Stimulated activated CD8-positive, alpha-beta memory T cell treated with anti-CD3 and anti-CD28 coated beads, Interleukin-4, amount 100 ng/mL, for 48 hours (primary cell): Measurements from ENCODE around the gene EMB.
"Not testable (repeated sequence)": the region's sequence is repeated elsewhere in the genome, so short reads cannot be mapped to it uniquely, and the experiment has no call there.

Experiments used
- DNase-seq: peaks from one replicate; pipeline ENCODE4 v3.0.0-alpha.2; 2020

EMB gene

DNA sequence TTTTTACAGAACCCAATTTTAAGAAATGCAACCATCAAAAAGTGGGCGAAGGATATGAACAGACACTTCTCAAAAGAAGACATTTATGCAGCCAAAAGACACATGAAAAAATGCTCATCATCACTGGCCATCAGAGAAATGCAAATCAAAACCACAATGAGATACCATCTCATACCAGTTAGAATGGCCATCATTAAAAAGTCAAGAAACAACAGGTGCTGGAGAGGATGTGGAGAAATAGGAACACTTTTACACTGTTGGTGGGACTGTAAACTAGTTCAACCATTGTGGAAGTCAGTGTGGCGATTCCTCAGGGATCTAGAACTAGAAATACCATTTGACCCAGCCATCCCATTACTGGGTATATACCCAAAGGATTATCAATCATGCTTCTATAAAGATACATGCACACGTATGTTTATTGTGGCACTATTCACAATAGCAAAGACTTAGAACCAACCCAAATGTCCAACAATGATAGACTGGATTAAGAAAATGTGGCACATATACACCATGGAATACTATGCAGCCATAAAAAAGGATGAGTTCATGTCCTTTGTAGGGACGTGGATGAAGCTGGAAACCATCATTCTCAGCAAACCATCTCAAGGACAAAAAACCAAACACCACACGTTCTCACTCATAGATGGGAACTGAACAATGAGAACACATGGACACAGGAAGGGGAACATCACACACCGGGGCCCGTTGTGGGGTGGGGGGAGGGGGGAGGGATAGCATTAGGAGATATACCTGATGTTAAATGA lies 19.7 kb downstream of the EMB start:
- not testable (repeated sequence) for DNase-seq

DNA sequence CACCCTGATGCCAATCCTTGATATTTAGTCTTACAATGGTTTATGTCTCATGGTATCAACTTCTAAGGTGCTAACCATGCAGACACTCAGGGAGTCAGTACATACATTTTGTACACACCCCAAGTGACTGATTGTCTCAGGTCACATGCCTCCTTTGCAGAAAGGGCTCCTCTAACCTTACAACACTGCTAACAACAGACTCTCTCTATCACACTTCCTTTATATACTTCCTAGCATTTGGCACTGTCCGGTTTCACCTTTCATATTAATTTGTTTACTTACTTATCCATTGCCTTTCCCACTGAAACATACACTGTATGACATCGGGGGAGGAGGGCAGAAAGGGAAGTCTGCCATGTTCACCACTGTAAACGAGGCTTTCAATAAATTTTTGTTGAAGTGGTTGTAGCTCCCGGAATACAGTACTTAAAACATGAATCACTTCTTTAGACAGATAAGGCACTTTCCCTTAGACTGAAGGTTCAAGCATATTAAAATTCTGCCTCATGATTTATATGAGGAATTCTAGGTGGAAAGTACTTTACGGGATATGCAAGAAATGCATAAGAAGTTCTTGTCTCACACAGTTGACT lies 20.6 kb downstream of the EMB start:
- DNase-seq = no peak

DNA sequence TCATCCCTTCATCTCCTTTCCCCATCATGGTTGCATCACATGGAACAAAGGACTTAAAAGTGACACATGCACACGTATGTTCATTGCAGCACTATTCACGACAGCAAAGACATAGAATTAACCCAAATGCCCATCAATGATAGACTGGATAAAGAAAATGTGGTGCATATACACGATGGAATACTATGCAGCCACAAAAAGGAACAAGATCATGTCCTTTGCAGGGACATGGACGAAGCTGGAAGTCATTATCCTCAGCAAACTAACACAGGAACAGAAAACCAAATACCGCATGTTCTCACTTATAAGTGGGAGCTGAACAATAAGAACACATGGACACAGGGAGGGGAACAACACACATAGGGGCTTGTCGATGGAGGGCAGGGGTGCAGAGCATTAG lies 21.4 kb downstream of the EMB start:
- not testable (repeated sequence) for DNase-seq

DNA sequence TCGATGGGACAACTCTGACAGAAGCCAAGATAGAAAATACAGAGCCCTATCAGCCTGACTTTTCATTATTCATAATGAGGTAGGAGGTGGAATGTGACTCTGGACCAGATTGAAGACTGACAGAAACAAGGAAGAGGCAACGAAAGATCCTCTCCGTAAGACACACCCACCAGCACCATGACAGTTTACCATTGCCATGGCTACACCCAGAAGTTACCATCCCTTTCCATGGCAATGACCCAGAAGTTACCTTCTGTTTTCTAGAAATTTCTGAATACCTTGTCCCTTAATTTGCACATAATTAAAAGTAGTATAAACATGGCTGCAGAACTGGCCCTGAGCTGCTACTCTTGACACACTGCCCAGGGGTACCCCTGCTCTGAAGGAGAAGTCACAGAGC lies 24.5 kb downstream of the EMB start:
- not testable (repeated sequence) for DNase-seq

DNA sequence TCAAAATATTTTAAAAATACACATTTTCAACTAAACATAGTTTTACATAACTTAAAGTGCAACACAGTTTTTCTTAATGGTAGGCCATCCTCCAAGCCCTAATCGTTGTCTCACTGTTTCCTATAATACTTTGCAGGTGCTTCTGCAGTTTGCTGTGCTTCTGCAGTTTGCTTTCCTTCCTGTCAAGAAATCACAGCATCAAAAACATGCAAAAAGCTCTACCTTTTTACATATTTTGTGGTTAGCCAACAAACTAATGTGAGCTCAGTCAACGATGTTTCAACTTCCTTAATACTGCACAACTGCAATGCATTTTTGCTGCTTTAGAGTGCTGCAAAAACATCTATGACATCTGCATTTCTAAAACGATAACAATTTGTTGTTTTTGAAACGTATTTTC lies 25.2 kb downstream of the EMB start:
- DNase-seq = no peak

DNA sequence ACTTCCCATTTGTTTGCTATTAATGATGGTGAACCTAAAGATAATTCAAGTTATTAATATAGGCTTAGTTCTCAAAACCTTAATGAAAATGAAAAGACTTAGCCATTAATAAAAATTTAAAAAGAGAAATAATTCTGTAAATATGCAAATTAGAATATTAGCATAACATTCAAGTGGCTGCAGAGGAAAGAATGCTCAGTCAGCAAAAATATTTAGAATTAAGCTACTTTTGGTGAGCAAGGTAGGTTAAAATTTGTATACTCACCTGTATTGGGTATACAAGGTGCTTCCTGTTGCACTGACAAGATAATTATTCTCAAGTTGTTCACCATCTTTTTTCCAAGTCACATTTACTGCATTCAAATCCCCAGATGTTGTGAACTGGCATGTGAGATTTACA lies 30.2 kb downstream of the EMB start:
- DNase-seq = not testable (repeated sequence)

DNA sequence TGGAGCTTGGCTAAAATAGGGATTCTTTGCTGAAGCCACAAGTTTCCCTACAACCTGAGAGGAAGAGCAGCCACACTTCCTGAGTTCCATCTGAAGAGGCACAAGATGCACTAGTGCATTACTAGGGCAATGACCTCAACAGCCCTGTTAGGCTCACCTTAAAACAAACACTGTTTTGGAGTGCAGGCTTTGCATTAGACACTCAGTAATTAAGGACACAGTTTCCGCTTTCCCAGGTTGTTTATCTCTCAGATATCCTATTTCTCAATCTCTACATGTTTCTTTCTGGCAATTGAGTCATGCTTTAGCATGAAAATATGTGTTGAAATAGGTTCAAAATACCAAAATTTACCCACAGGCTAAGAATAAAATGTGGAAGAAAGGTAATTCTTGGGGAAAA lies 34.2 kb downstream of the EMB start:
- DNase-seq = no peak

DNA sequence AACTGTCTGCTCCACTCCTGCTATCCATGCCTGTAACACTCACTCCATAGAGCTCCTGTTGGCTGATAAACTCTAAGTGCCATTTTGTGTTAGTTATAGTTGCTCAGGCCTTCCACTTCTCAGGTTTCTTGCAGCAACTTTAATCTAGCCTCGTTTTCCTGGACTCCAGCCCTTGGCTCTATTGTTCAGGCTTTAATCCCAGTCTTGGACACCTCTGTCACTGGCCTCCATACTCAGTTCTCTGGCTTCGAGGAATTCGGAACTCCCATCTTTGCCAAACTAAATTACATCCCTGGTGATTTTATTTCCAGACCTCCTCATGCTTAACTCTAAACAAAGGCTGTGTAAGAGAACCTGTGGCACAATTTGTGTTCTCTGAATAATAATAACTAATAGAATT lies 39.8 kb downstream of the EMB start:
- no peak for DNase-seq

DNA sequence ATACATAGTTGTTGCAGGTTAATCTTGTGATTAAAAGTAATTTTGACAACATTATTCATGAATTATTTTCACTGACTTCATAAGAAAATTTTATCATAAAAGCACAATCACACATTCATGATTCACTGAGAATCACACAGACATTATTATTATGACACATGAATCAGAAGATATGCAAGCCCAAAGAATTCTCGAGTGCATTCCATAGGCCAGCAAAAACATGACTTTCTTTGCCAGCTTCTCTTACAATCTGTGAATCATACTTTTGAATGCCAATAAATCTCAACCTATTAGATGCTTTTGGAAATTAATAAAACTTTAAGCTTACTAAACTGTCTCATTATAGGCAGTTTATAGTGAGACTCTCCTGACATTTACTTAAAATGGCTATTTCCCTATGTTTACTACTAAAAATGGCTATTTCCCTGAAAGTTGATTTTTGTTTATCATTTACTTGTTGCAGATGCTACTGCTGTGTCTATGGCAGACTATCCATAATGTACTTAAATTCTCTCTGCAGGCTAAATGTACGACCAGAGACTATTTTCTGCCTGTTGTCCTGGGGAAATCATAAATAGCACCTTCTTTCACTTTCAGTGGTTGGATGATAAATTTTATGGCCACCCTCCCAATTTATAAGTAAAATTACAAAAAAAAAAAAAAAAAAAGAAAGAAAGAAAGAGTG lies 47.0 kb downstream of the EMB start:
- DNase-seq = not testable (repeated sequence)

DNA sequence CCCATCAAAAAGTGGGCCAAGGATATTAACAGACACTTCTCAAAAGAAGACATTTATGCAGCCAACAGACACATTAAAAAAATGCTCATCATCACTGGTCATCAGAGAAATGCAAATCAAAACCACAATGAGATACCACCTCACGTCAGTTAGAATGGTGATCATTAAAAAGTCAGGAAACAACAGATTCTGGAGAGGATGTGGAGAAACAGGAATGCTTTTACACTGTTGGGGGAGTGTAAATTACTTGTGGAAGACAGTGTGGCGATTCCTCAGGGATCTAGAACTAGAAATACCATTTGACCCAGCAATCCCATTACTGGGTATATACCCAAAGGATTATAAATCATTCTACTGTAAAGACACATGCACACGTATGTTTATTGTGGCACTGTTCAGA lies 48.8 kb downstream of the EMB start:
- not testable (repeated sequence) for DNase-seq

DNA sequence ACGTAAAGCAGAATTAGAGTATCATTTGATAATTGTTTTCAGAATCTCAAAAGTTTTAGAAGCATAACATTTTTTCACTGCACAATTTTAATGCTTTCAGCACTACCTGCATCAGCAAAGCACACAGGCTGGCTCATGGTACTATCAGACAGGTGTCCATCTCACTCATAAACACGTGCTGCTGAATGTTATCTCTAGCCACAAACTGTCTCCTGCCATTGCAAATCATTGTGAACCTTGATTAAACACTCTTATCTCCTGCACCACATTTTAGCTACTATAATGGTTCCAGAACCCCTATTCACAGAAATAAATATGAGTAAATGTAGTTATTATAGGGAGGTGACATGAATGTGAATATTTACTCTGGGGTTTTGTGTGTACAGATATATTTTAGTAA lies 56.7 kb downstream of the EMB start:
- not testable (repeated sequence) for DNase-seq

DNA sequence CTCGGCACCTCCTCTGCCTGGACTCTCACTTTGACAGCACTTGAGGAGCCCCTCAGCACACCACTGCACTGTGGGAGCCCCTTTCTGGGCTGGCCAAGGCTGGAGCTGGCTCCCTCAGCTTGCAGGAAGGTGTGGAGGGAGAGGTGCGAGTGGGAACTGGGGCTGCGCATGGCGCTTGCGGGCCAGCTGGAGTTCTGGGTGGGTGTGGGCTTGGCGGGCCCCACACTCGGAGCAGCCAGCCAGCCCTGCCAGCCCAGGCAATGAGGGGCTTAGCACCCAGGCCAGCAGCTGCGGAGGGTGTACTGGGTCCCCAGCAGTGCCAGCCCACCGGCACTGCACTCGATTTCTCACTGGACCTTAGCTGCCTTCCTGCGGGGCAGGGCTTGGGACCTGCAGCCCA lies 64.4 kb downstream of the EMB start:
- not testable (repeated sequence) for DNase-seq

DNA sequence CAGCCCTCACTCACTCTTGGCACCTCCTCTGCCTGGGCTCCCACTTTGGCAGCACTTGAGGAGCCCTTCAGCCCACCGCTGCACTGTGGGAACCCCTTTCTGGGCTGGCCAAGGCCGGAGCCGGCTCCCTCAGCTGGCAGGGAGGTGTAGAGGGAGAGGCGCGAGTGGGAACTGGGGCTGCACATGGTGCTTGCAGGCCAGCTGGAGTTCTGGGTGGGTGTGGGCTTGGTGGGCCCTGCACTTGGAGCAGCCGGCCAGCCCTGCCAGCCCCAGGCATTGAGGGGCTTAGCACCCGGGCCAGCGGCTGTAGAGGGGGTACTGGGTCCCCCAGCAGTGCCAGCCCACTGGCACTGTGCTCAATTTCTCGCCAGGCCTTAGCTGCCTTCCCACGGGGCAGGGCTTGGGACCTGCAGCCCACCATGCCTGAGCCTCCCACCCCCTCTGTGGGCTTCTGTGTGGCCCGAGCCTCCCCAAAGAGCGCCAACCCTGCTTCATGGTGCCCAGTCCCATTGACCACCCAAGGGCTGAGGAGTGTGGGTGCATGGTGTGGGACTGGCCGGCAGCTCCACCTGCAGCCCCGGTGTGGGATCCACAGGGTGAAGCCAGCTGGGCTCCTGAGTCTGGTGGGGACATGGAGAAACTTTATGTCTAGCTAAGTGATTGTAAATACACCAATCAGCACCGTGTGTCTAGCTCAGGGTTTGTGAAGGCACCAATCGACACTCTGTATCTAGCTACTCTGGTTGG lies 71.6 kb downstream of the EMB start:
- DNase-seq = not testable (repeated sequence)

DNA sequence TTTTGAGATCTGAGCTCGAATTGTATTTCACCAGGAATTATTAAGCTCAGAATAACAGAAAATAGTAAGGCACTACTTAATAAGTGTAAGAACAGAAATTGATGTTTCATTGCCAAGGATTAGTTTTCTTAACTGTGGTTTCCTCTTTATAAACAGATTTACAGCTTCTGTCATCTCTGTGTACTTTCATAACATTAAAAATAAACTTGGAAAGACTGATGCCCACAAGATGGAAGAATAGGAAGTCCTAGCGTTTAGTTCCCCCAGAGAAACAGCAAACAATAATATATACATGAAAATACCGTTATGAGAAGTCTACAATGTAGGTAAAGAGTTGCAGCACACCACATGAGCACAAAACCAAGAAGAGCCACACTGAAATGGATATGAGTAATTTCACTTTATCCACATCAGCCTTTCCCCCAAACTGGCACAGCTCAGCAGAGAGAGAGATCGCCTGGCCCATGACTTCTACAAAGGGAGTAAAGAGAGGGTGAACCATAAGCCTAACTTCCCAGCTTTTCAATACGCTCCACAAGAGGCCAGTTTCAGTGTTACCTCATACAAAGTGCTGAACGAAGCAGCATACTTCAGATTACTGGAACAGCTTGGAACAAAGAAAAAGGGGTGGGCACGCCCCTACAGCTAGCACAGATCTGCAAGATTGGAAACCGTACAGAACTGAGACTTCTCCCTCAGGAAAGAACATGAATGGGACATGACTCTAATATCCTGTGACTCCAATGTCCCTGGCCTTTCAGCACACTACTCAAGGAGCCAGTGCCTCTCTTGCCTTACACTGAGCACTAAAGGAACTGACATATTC lies 75.4 kb downstream of the EMB start:
- no peak for DNase-seq

DNA sequence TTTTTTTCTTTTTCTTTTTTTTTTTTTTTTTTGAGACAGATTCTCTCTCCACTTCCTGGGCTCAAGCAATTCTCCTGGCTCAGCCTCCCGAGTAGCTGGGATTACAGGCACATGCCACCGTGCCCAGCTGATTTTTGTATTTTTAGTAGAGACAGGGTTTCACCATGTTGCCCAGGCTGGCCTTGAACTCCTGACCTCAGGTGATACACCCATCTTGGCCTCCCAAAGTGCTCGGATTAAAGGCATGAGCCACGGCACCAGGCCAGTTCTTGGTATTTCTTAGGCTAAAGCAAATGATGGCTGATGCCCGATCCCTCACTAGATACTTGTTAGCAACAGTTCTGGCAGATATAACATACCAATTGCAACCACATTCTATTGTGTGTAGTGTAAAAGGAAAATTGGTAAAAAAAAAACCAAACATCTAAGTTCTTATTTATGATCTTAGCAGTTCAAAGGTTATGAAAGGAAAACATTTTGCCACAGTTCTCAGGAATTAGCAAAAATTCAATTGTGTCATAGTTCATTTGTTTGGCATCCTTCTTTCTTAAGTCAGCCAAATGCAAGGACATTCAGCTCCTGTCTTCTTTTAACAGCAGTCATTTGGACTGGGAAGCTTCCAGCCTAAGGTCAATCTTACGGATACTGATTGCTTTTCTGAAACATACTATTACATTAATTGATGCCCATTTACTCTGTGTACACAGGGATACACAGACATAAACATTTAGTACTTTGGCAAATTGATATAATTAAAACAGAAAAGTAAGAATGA lies 76.4 kb downstream of the EMB start:
- DNase-seq = not testable (repeated sequence)

DNA sequence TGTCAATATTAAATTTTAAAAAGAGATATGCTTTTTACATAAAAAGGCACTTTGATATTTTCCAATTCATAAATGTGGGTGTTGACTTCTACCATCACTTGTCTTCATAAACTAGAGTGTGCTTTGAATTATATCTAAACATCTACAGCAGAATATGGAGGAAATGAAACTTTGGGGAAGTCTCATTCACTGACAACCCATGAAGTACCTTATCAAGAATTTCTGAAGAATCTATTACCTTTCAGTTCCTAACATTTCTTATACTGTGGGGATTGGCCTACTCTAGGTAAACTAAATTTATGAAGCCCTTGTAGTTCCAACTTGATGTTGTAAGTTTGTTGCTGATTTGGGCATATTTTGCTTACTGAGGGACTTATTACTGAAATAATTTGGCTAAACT lies 81.9 kb downstream of the EMB start:
- no peak for DNase-seq

DNA sequence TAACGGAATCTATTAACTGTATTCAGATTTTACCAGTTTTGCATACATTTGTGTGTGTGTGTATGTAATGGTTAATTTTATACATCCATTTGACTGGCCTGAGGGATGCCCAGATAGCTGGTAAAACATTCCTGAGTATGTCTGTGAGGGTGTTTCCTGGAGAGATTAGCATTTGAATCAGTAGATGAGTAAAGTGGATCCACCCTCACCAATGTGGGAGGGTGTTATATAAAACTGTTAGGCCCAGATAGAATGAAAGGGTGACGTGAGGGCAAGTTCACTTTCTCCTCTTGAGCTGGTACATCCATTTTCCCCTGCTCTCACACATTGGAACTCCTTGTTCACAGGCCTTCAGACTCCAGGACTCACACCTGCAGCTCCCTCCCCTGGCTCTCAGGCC lies 88.7 kb downstream of the EMB start:
- no peak for DNase-seq
